Transverse colon (tissue), 4 donors: ENCODE data around the gene MPEG1. TPM values are rescaled to one million over a fixed set of nuclear protein-coding genes. Genes with fewer than 3 reads are reported as not detected.

Experiments
- DNase-seq: peaks from one replicate; pipeline ENCODE4 v3.0.0-alpha.2; 2019
- H3K27ac ChIP-seq, 4 donors: fragments of 200-600 bp; sonication (generic); 2 replicates each; pipeline ENCODE4 v1.5.1; 2016 to 2018; ENCODE audit warnings: inconsistent platforms in 4 of 4
- H3K27me3 ChIP-seq: fragments of 200-600 bp; sonication (generic); 2 replicates; pipeline ENCODE4 v1.5.1; 2017; ENCODE audit warnings: inconsistent platforms
- H3K36me3 ChIP-seq, 4 donors: fragments of 200-600 bp; sonication (generic); 2 replicates each; pipeline ENCODE4 v1.5.1; 2017 to 2019; ENCODE audit warnings: inconsistent platforms in 4 of 4
- H3K4me1 ChIP-seq, 4 donors: fragments of 200-600 bp; sonication (generic); 2 replicates each; pipeline ENCODE4 v1.5.1; 2017 to 2020; ENCODE audit warnings: inconsistent platforms in 4 of 4
- H3K4me3 ChIP-seq, 4 donors: fragments of 200-600 bp; sonication (generic); 1 replicate in 1 of 4; 2 replicates in 3 of 4; pipeline versions ENCODE4 v1.5.1 to v1.6.1; 2017 to 2019; ENCODE audit warnings: inconsistent platforms in 4 of 4
- H3K9me3 ChIP-seq, 2 donors: fragments of 200-600 bp; sonication (generic); 2 replicates each; pipeline ENCODE4 v1.5.1; 2017 to 2019; ENCODE audit warnings: inconsistent platforms in 2 of 2
- CTCF ChIP-seq, 5 experiments: fragments of 200-600 bp in 3 of 5; fragments of 450-650 bp in 2 of 5; sonication (generic) in 3 of 5; IDR thresholded peaks; 1 replicate in 2 of 5; 2 replicates in 3 of 5; pipeline ENCODE4 v1.5.1; 2016 to 2017; ENCODE audit warnings: antibody characterized with exemption in 5 of 5, inconsistent platforms in 3 of 5, mild to moderate bottlenecking in 2 of 5, moderate library complexity in 1 of 5
- EP300 ChIP-seq: sonication (generic); formaldehyde crosslinking; IDR thresholded peaks from one replicate; pipeline ENCODE4 v1.6.1; 2017; ENCODE audit warnings: antibody characterized with exemption, low read depth
- POLR2A ChIP-seq: fragments of 450-650 bp; IDR thresholded peaks from one replicate; pipeline ENCODE4 v1.6.1; 2016; ENCODE audit warnings: antibody characterized with exemption, mild to moderate bottlenecking, moderate library complexity
- POLR2AphosphoS5 ChIP-seq, 3 donors: sonication (generic); formaldehyde crosslinking; IDR thresholded peaks; one replicate each; pipeline ENCODE4 v1.6.1; 2016; ENCODE audit warnings: antibody characterized with exemption in 3 of 3
- WGBS, 2 donors: methylation state at CpG; one replicate each; pipeline ENCODE4 v1.1.5; 2018; ENCODE audit warnings: low coverage in 1 of 2; 5-methylcytosine and 5-hydroxymethylcytosine counted together
- in situ Hi-C, 4 donors: fragments of 200-750 bp; cut with MboI; loops; one replicate each; pipeline versions ENCODE4 v1.15.0 to v1.15.1; 2017; ENCODE audit warnings: low sequenced_read_pairs in 3 of 4, low pct_ligation_motif_present in 1 of 4, low pct_unique_long_range_greater_than_20kb in 1 of 4
- intact Hi-C: fragments of 100-400 bp; cut with DNase I; formaldehyde crosslinking; loops from one replicate; pipeline ENCODE4 v1.15.1; 2023; ENCODE audit warnings: low total_unique reads
- total RNA-seq, 4 donors: library from RNA; depleted of rRNA; stranded (reverse); fragments of >200 nt; gene quantifications; one replicate each; pipeline ENCODE4 v1.1.0, GENCODE V29; 2016

The MPEG1 gene
- total RNA-seq, 4 donors from 2014 or later: 4.6 to 16.5 (median 7.5) TPM

- 95 to 100% methylated on average over 1 to 2 of the region's 2 CpGs for whole genome bisulfite sequencing, 2 donors
Measured at GRCh38 chr11:59198726-59199125, 14.0 kb downstream of the MPEG1 start.

GRCh38 chr11:59197991-59198390, 14.7 kb downstream of the MPEG1 start:
- intact Hi-C loops: no loop called here
- H3K36me3 ChIP-seq: peaks cover 0 to 14% (median 7%) of the 10 kb centered on the region in 4 donors
- TF ChIP-seq CTCF (IDR thresholded peaks at IDR 0.05) (no peak), EP300 (no peak), POLR2AphosphoS5 (IDR thresholded peaks at IDR 0.05) (no peak), POLR2A (no peak)
- 37% methylated on average over 9 of the region's 9 CpGs; no CpG with 5 or more reads in 1 of the 2 donors for WGBS, 2 donors
- in situ Hi-C loops: no loop called here
- no peak overlapping the region for H3K27ac ChIP-seq
- peaks cover 0 to 17% (median 0%) of the 10 kb centered on the region in 4 donors for H3K4me1 ChIP-seq
- H3K4me3 ChIP-seq: no peak overlapping the region
- DNase-seq: no peak
- H3K9me3 ChIP-seq: no peaks in the 10 kb centered on the region
- no peaks in the 10 kb centered on the region for H3K27me3 ChIP-seq

More at GRCh38 chr11:59198726-59199125, 14.0 kb downstream of the MPEG1 start:
- intact Hi-C loops: no loop called here
- Histone ChIP-seq H3K27me3 (no peaks in the 10 kb centered on the region), H3K4me1 (peaks cover 0 to 17% (median 0%) of the 10 kb centered on the region in 4 donors), H3K4me3 (no peak overlapping the region), H3K9me3 (no peaks in the 10 kb centered on the region), H3K27ac (no peak overlapping the region), H3K36me3 (peaks cover 0 to 14% (median 6%) of the 10 kb centered on the region in 4 donors)
- DNase-seq: no peak
- in situ Hi-C loops: no loop called here
- no peak for TF ChIP-seq POLR2AphosphoS5 (IDR thresholded peaks at IDR 0.05)
- TF ChIP-seq EP300: no peak
- no peak for TF ChIP-seq POLR2A
- no peak for TF ChIP-seq CTCF (IDR thresholded peaks at IDR 0.05)

- 89% methylated on average over 2 of the region's 2 CpGs; no CpG with 5 or more reads in 1 of the 2 donors for WGBS, 2 donors
- Histone ChIP-seq H3K4me1 (peaks cover 0 to 17% (median 0%) of the 10 kb centered on the region in 4 donors), H3K4me3 (no peak overlapping the region), H3K27ac (no peak overlapping the region), H3K27me3 (no peaks in the 10 kb centered on the region), H3K36me3 (peaks cover 0 to 16% (median 7%) of the 10 kb centered on the region in 4 donors), H3K9me3 (no peaks in the 10 kb centered on the region)
- DNase-seq: no peak
- TF ChIP-seq CTCF (IDR thresholded peaks at IDR 0.05): no peak
- TF ChIP-seq POLR2AphosphoS5 (IDR thresholded peaks at IDR 0.05): no peak
- TF ChIP-seq POLR2A: no peak
- no peak for TF ChIP-seq EP300
- in situ Hi-C loops (no loop called here), intact Hi-C loops (no loop called here)
Measured at GRCh38 chr11:59196777-59197176, 15.9 kb downstream of the MPEG1 start.

- no peaks in the 10 kb centered on the region for H3K27me3 ChIP-seq
- 70 to 78% methylated on average over 4 of the region's 4 CpGs for WGBS, 2 donors
- H3K9me3 ChIP-seq: no peaks in the 10 kb centered on the region
- in situ Hi-C loops (no loop called here), intact Hi-C loops (no loop called here)
- peaks cover 0 to 14% (median 7%) of the 10 kb centered on the region in 4 donors for H3K36me3 ChIP-seq
- TF ChIP-seq POLR2A (no peak), EP300 (no peak), POLR2AphosphoS5 (IDR thresholded peaks at IDR 0.05) (no peak), CTCF (IDR thresholded peaks at IDR 0.05) (no peak)
- no peak overlapping the region for H3K27ac ChIP-seq
- no peak overlapping the region for H3K4me3 ChIP-seq
- H3K4me1 ChIP-seq: peaks cover 0 to 28% (median 4%) of the 10 kb centered on the region in 4 donors
- DNase-seq: no peak
Measured at GRCh38 chr11:59195586-59195985, 17.1 kb downstream of the MPEG1 start.
